HG03066 (cell line): Measurements from ENCODE around the gene MKLN1.
"Not testable (repeated sequence)": the region's sequence is repeated elsewhere in the genome, so short reads cannot be mapped to it uniquely, and the experiment has no call there.

Experiments used
- ATAC-seq: cut with Tn5 transposase; IDR thresholded peaks from one replicate; pipeline ENCODE4 v1.9.1; 2021; ENCODE audit warnings: low read depth; ENCODE audit not compliant: unreplicated experiment

MKLN1 gene

GRCh38 chr7:131497454-131497853 is 169.8 kb downstream of the MKLN1 start:
- ATAC-seq: no peak

GRCh38 chr7:131498237-131498885 is 170.7 kb downstream of the MKLN1 start:
- no peak for ATAC-seq

GRCh38 chr7:131499801-131500200 is 172.1 kb downstream of the MKLN1 start:
- no peak for ATAC-seq

- ATAC-seq: no peak
These were observed 172.7 kb downstream of the MKLN1 start for GRCh38 chr7:131500357-131500756.

- ATAC-seq: peak; percentile 88
These were observed 173.7 kb downstream of the MKLN1 start for GRCh38 chr7:131501422-131501821.

GRCh38 chr7:131501930-131502685 is 174.4 kb downstream of the MKLN1 start:
- ATAC-seq: no peak

- ATAC-seq: no peak
These were observed 175.3 kb downstream of the MKLN1 start for GRCh38 chr7:131502810-131503508.

GRCh38 chr7:131503639-131504038 is 176.0 kb downstream of the MKLN1 start:
- ATAC-seq: no peak

- no peak for ATAC-seq
These were observed 176.7 kb downstream of the MKLN1 start for GRCh38 chr7:131504157-131504899.

GRCh38 chr7:131505037-131505620 is 177.5 kb downstream of the MKLN1 start:
- not testable (repeated sequence) for ATAC-seq

- no peak for ATAC-seq
These were observed 178.2 kb downstream of the MKLN1 start for GRCh38 chr7:131505636-131506557.

GRCh38 chr7:131506597-131506996 is 178.9 kb downstream of the MKLN1 start:
- ATAC-seq: no peak

- ATAC-seq: no peak
These were observed 180.1 kb downstream of the MKLN1 start for GRCh38 chr7:131507592-131508331.

- ATAC-seq: no peak
These were observed 181.2 kb downstream of the MKLN1 start for GRCh38 chr7:131508754-131509486.

- ATAC-seq: no peak
These were observed 182.1 kb downstream of the MKLN1 start for GRCh38 chr7:131509781-131510180.

- no peak for ATAC-seq
These were observed 183.4 kb downstream of the MKLN1 start for GRCh38 chr7:131511071-131511470.

- ATAC-seq: no peak
These were observed 184.3 kb downstream of the MKLN1 start for GRCh38 chr7:131511774-131512535.
